ENCODE measurements around the gene KCNIP3. TPM values are rescaled to one million over a fixed set of nuclear protein-coding genes. Genes with fewer than 3 reads are reported as not detected.

The KCNIP3 gene
- 11.1 TPM in 1 of 2 replicates, not detected in the other for total RNA-seq

DNA sequence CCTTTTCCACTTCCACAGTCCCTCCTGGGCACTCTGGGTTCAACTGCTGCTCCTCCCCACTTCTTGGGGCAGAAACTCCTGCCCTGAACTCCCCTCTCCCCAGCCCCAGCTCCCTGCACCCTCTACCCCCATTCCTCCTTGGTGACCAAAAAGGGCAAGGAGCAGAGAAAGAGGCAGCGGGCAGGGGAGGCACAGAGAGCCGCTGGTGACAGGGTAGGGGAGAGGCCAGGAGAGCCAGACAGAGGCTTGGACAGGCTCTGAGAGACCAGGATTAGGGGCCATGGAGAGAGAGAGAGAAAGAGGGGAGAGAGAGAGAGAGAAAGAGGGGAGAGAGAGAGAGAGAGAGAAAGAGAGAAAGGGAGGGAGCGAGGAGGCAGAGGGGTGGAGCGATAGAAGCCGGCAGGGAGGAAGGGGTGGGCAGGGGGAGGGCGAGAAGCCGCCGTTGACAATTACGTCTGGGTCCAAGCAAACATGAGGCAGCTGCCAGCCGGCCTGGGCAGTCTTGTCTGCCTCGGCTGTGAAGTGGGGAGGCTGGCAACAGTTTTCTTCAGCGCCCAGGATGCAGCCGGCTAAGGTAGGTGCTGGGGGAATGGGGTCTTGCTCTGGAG is at the start of gene KCNIP3:
TSS of gene KCNIP3 (plus strand) at position 468 of the 608 bp plus-strand sequence. CDS start at position 560, 92 bp downstream.

DNA sequence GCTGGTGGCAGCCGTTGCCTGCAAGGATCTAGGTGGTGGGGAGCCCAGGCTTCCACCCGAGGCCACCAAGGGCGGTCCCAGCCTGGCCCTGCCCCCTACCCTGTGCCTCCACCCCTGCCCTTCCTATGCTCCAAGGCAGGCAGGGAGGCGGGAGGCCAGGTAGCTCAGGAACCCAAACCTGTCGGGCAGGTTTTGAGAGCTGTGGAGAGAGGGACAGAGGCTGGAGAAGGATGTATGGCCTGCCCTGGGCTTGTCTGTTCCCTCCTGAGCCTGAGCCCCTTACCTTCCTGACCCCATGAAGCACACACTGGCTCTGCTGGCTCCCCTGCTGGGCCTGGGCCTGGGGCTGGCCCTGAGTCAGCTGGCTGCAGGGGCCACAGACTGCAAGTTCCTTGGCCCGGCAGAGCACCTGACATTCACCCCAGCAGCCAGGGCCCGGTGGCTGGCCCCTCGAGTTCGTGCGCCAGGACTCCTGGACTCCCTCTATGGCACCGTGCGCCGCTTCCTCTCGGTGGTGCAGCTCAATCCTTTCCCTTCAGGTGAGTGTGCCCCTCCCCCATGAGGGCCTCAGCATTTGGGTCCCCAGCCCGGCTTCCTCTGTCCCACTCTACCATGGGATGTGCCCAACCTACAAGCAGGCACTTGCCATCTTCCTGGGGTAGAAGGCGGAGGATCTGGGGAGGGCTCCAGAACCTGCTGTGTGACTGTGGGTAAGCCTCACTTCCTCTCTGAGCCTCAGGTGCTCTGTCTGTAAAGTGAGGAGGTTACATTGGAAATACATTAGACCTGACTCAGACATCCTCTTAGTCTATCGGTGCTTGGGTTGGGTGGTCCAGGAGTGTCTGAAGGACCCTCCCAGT is 22.6 kb upstream of the KCNIP3 start, which contains the start of gene PROM2:
TSS of gene PROM2 (plus strand) at position 159 of the 860 bp plus-strand sequence. CDS start at position 296, 137 bp downstream.

DNA sequence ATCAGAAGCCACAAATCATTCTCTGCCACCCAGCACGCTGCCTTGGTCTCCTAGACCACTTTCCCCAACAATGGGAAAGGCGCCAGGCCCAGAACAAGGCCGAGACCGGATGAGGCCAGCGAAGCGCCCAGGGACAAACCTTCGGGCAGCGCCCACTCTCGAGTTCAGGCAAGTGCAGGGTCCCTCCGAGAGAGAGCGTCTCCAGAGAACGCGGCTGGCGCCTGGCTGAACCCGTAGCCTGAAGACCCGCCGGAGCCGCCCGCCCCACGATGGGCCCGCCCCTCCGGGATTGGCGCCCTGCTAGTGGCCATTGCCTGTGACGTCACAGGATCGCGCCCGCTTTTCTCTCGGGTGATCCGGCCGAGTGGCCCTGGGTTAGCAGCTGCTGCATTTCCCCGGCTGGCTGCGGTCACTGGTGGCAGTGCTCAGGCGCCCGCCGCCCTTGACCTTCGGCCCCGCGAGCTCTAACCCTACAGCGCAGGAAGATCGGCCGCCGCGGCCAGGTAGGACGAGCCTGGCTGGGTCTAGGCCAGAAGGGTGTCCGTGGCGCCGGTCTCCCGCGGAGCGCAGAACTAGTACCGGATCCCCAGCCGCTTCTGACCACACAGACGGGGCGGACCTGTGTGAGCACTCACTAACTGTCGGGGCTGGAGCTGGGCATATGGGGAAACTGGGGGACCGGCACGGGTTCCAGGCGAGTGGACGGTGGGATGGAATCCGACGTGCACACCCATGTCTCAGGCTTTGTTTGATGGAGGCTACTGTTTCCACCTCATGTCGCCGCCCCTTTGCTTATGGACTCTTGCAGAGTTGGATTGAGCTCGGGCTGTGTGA is 105.4 kb downstream of the KCNIP3 start, which contains the start of gene FAHD2A:
TSS of gene FAHD2A (plus strand) at position 339 of the 834 bp plus-strand sequence. CDS start 2,851 bp downstream, outside the sequence.

Other genes starting within 250 kb of the KCNIP3 start
- 53.1 and 62.2 TPM in 2 replicates for gene MRPS5, start 175.5 kb upstream of the KCNIP3 start, total RNA-seq
- gene ZNF514, start 137.5 kb upstream of the KCNIP3 start, total RNA-seq, result 12.8 and 15.9 TPM in 2 replicates
- 5.5 and 6.7 TPM in 2 replicates for gene ZNF2, start 131.5 kb upstream of the KCNIP3 start, total RNA-seq
- 4.5 and 7.2 TPM in 2 replicates for gene ZNF892, start 89.8 kb upstream of the KCNIP3 start, total RNA-seq
- gene PROM2, start 22.9 kb upstream of the KCNIP3 start, total RNA-seq, result 37.1 and 59.9 TPM in 2 replicates
- gene FAHD2A, start 105.4 kb downstream of the KCNIP3 start, total RNA-seq, result 25.6 and 38.3 TPM in 2 replicates
- not detected in 2 replicates for gene TRIM43B, start 187.4 kb downstream of the KCNIP3 start, total RNA-seq